ENCODE measurements around the gene ALCAM. TPM values are rescaled to one million over a fixed set of nuclear protein-coding genes. Genes with fewer than 3 reads are reported as not detected.
A peak's percentile ranks its signal among the peaks of the same experiment; 100 is the strongest.

Gene ALCAM
- total and polyA plus RNA-seq, 9 donors = 7.4 to 29.5 (median 10.8) TPM

- no CpG with 5 or more reads among the region's 3 CpGs for WGBS (ENCODE audit: insufficient coverage)
Measured at GRCh38 chr3:105354429-105354828, 12.3 kb upstream of the ALCAM start.

GRCh38 chr3:105355408-105356061 lies 11.2 kb upstream of the ALCAM start:
- Histone ChIP-seq H3K9me3 (replicated peaks; ENCODE audit: control insufficient read depth, low read depth, low read length) (no peaks in the 10 kb centered on the region), H3K36me3 (ENCODE audit: control insufficient read depth, insufficient read depth, low read length) (no peaks in the 10 kb centered on the region), H3K27me3 (ENCODE audit: control insufficient read depth, insufficient read depth, low read length) (peaks cover 9% of the 10 kb centered on the region), H3K27ac (ENCODE audit: low read length) (no peak overlapping the region), H3K4me1 (ENCODE audit: control insufficient read depth, insufficient read depth, low read length) (peaks cover 6% of the 10 kb centered on the region), H3K4me3 (ENCODE audit: low read length) (no peak overlapping the region)
- WGBS (ENCODE audit: insufficient coverage) = 44% methylated on average over 1 of the region's 2 CpGs
- DNase-seq = peak; percentile 68

More at GRCh38 chr3:105354429-105354828, 12.3 kb upstream of the ALCAM start:
- Histone ChIP-seq H3K4me1 (ENCODE audit: control insufficient read depth, insufficient read depth, low read length) (peaks cover 6% of the 10 kb centered on the region), H3K36me3 (ENCODE audit: control insufficient read depth, insufficient read depth, low read length) (no peaks in the 10 kb centered on the region), H3K9me3 (replicated peaks; ENCODE audit: control insufficient read depth, low read depth, low read length) (no peaks in the 10 kb centered on the region), H3K27ac (ENCODE audit: low read length) (no peak overlapping the region), H3K27me3 (ENCODE audit: control insufficient read depth, insufficient read depth, low read length) (peaks cover 9% of the 10 kb centered on the region), H3K4me3 (ENCODE audit: low read length) (no peak overlapping the region)
- DNase-seq = no peak

GRCh38 chr3:105356396-105356795 lies 10.3 kb upstream of the ALCAM start:
- Histone ChIP-seq H3K27ac (ENCODE audit: low read length) (no peak overlapping the region), H3K36me3 (ENCODE audit: control insufficient read depth, insufficient read depth, low read length) (no peaks in the 10 kb centered on the region), H3K4me3 (ENCODE audit: low read length) (no peak overlapping the region), H3K4me1 (ENCODE audit: control insufficient read depth, insufficient read depth, low read length) (peaks cover 6% of the 10 kb centered on the region), H3K9me3 (replicated peaks; ENCODE audit: control insufficient read depth, low read depth, low read length) (no peaks in the 10 kb centered on the region), H3K27me3 (ENCODE audit: control insufficient read depth, insufficient read depth, low read length) (peaks cover 9% of the 10 kb centered on the region)
- no peak for DNase-seq
- WGBS (ENCODE audit: insufficient coverage) = no CpG with 5 or more reads among the region's 2 CpGs

GRCh38 chr3:105356988-105357387 lies 9.7 kb upstream of the ALCAM start:
- Histone ChIP-seq H3K36me3 (ENCODE audit: control insufficient read depth, insufficient read depth, low read length) (no peaks in the 10 kb centered on the region), H3K27ac (ENCODE audit: low read length) (no peak overlapping the region), H3K4me1 (ENCODE audit: control insufficient read depth, insufficient read depth, low read length) (peaks cover 6% of the 10 kb centered on the region), H3K9me3 (replicated peaks; ENCODE audit: control insufficient read depth, low read depth, low read length) (no peaks in the 10 kb centered on the region), H3K4me3 (ENCODE audit: low read length) (no peak overlapping the region), H3K27me3 (ENCODE audit: control insufficient read depth, insufficient read depth, low read length) (peaks cover 9% of the 10 kb centered on the region)
- DNase-seq = no peak
- no CpG with 5 or more reads among the region's 1 CpG for WGBS (ENCODE audit: insufficient coverage)

GRCh38 chr3:105359098-105359762 lies 7.5 kb upstream of the ALCAM start:
- Histone ChIP-seq H3K36me3 (ENCODE audit: control insufficient read depth, insufficient read depth, low read length) (no peaks in the 10 kb centered on the region), H3K9me3 (replicated peaks; ENCODE audit: control insufficient read depth, low read depth, low read length) (no peaks in the 10 kb centered on the region), H3K27me3 (ENCODE audit: control insufficient read depth, insufficient read depth, low read length) (no peaks in the 10 kb centered on the region), H3K27ac (ENCODE audit: low read length) (no peak overlapping the region), H3K4me3 (ENCODE audit: low read length) (no peak overlapping the region), H3K4me1 (ENCODE audit: control insufficient read depth, insufficient read depth, low read length) (peaks cover 2% of the 10 kb centered on the region)
- no peak for DNase-seq
- 100% methylated on average over 2 of the region's 5 CpGs for WGBS (ENCODE audit: insufficient coverage)

- WGBS (ENCODE audit: insufficient coverage) = no CpG with 5 or more reads among the region's 2 CpGs
- Histone ChIP-seq H3K4me1 (ENCODE audit: control insufficient read depth, insufficient read depth, low read length) (no peaks in the 10 kb centered on the region), H3K27ac (ENCODE audit: low read length) (no peak overlapping the region), H3K27me3 (ENCODE audit: control insufficient read depth, insufficient read depth, low read length) (no peaks in the 10 kb centered on the region), H3K36me3 (ENCODE audit: control insufficient read depth, insufficient read depth, low read length) (no peaks in the 10 kb centered on the region), H3K9me3 (replicated peaks; ENCODE audit: control insufficient read depth, low read depth, low read length) (no peaks in the 10 kb centered on the region), H3K4me3 (ENCODE audit: low read length) (no peak overlapping the region)
- DNase-seq = no peak
Measured at GRCh38 chr3:105360003-105360402, 6.7 kb upstream of the ALCAM start.

- Histone ChIP-seq H3K9me3 (replicated peaks; ENCODE audit: control insufficient read depth, low read depth, low read length) (no peaks in the 10 kb centered on the region), H3K4me3 (ENCODE audit: low read length) (no peak overlapping the region)
- WGBS (ENCODE audit: insufficient coverage) = no CpG with 5 or more reads among the region's 1 CpG
Measured at GRCh38 chr3:105362021-105362665, 4.6 kb upstream of the ALCAM start.

GRCh38 chr3:105364128-105364527 lies 2.6 kb upstream of the ALCAM start:
- peaks cover 26% of the 10 kb centered on the region for H3K4me1 ChIP-seq (ENCODE audit: control insufficient read depth, insufficient read depth, low read length)
- no peaks in the 10 kb centered on the region for H3K9me3 ChIP-seq (replicated peaks; ENCODE audit: control insufficient read depth, low read depth, low read length)
- no peaks in the 10 kb centered on the region for H3K36me3 ChIP-seq (ENCODE audit: control insufficient read depth, insufficient read depth, low read length)
- no peak overlapping the region for H3K4me3 ChIP-seq (ENCODE audit: low read length)
- DNase-seq = no peak
- peaks cover 26% of the 10 kb centered on the region for H3K27me3 ChIP-seq (ENCODE audit: control insufficient read depth, insufficient read depth, low read length)
- no peak overlapping the region for H3K27ac ChIP-seq (ENCODE audit: low read length)
- 80% methylated on average over 1 of the region's 4 CpGs for WGBS (ENCODE audit: insufficient coverage)

More at GRCh38 chr3:105362021-105362665, 4.6 kb upstream of the ALCAM start:
- Histone ChIP-seq H3K27ac (ENCODE audit: low read length) (no peak overlapping the region), H3K4me1 (ENCODE audit: control insufficient read depth, insufficient read depth, low read length) (peaks cover 8% of the 10 kb centered on the region), H3K36me3 (ENCODE audit: control insufficient read depth, insufficient read depth, low read length) (no peaks in the 10 kb centered on the region), H3K27me3 (ENCODE audit: control insufficient read depth, insufficient read depth, low read length) (peaks cover 10% of the 10 kb centered on the region)
- no peak for DNase-seq

GRCh38 chr3:105365081-105365390 lies 1.7 kb upstream of the ALCAM start:
- Histone ChIP-seq H3K9me3 (replicated peaks; ENCODE audit: control insufficient read depth, low read depth, low read length) (no peaks in the 10 kb centered on the region), H3K27me3 (ENCODE audit: control insufficient read depth, insufficient read depth, low read length) (peaks cover 31% of the 10 kb centered on the region), H3K27ac (ENCODE audit: low read length) (no peak overlapping the region)

More at GRCh38 chr3:105365081-105365390, 1.7 kb upstream of the ALCAM start:
- no CpG with 5 or more reads among the region's 5 CpGs for WGBS (ENCODE audit: insufficient coverage)
- Histone ChIP-seq H3K4me3 (ENCODE audit: low read length) (no peak overlapping the region), H3K4me1 (ENCODE audit: control insufficient read depth, insufficient read depth, low read length) (peaks cover 26% of the 10 kb centered on the region), H3K36me3 (ENCODE audit: control insufficient read depth, insufficient read depth, low read length) (no peaks in the 10 kb centered on the region)
- DNase-seq = no peak

Data from muscle of leg (tissue), 11 donors.